HG02798 (cell line): ENCODE measurements around the gene WNT8A.

Experiments
- ATAC-seq: cut with Tn5 transposase; IDR thresholded peaks from one replicate; pipeline ENCODE4 v1.9.1; 2021; ENCODE audit warnings: mild to moderate bottlenecking; ENCODE audit not compliant: unreplicated experiment, poor library complexity

The WNT8A gene

GRCh38 chr5:138082033-138082432 lies 1.8 kb upstream of the WNT8A start:
- no peak for ATAC-seq

GRCh38 chr5:138091685-138092084 lies 7.9 kb downstream of the WNT8A start:
- no peak for ATAC-seq

- no peak for ATAC-seq
Observed at GRCh38 chr5:138092301-138092700, 8.5 kb downstream of the WNT8A start.

- ATAC-seq: no peak
Observed at GRCh38 chr5:138093036-138093435, 9.2 kb downstream of the WNT8A start.

GRCh38 chr5:138095100-138095907 lies 11.5 kb downstream of the WNT8A start:
- no peak for ATAC-seq

- no peak for ATAC-seq
Observed at GRCh38 chr5:138096363-138096762, 12.5 kb downstream of the WNT8A start.

GRCh38 chr5:138096997-138097828 lies 13.4 kb downstream of the WNT8A start:
- ATAC-seq: no peak

GRCh38 chr5:138102454-138103318 lies 18.9 kb downstream of the WNT8A start:
- ATAC-seq: no peak

GRCh38 chr5:138103319-138103637 lies 19.4 kb downstream of the WNT8A start:
- ATAC-seq: no peak

GRCh38 chr5:138105709-138106108 lies 21.9 kb downstream of the WNT8A start:
- ATAC-seq: no peak

GRCh38 chr5:138107213-138107612 lies 23.4 kb downstream of the WNT8A start:
- no peak for ATAC-seq

- no peak for ATAC-seq
Observed at GRCh38 chr5:138109463-138110265, 25.8 kb downstream of the WNT8A start.

- no peak for ATAC-seq
Observed at GRCh38 chr5:138110266-138110963, 26.6 kb downstream of the WNT8A start.

GRCh38 chr5:138111181-138111580 lies 27.3 kb downstream of the WNT8A start:
- no peak for ATAC-seq

- ATAC-seq: no peak
Observed at GRCh38 chr5:138111937-138112336, 28.1 kb downstream of the WNT8A start.

- ATAC-seq: no peak
Observed at GRCh38 chr5:138115254-138115653, 31.4 kb downstream of the WNT8A start.

- ATAC-seq: no peak
Observed at GRCh38 chr5:138128334-138128733, 44.5 kb downstream of the WNT8A start.

GRCh38 chr5:138129347-138129746 lies 45.5 kb downstream of the WNT8A start:
- no peak for ATAC-seq

GRCh38 chr5:138132543-138132942 lies 48.7 kb downstream of the WNT8A start:
- ATAC-seq: no peak
